HG03025 (cell line): ENCODE results near the gene CASP12.

Experiments used
- ATAC-seq: cut with Tn5 transposase; IDR thresholded peaks from one replicate; pipeline ENCODE4 v1.9.1; 2021; ENCODE audit warnings: mild to moderate bottlenecking, moderate library complexity; ENCODE audit not compliant: unreplicated experiment, low FRiP score

Gene CASP12

GRCh38 chr11:104841973-104842525 is 56.2 kb downstream of the CASP12 start:
- no peak for ATAC-seq

GRCh38 chr11:104841185-104841584 is 57.1 kb downstream of the CASP12 start:
- ATAC-seq = no peak

- no peak for ATAC-seq
These were observed 60.2 kb downstream of the CASP12 start for GRCh38 chr11:104837969-104838639.

DNA sequence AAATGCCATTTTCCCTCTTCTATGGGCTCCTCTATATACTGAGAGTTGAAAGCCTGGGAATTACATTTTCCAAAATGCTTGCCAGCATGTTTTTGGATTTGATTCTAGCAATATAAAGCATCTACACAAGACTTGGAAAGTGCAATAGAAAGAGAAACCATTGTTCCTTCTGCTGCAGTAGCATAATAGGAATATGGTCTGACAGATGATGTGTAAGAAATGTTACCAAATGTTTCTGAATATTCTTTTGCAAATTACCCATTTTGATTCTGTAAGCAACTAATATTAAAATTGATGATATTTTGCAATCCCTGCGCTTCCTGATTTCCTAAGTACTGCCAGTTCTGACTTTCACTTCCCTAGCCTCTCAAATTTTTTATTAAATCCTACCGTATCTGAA is 61.6 kb downstream of the CASP12 start:
- no peak for ATAC-seq
